GM23338 (cell line): Measurements from ENCODE around the gene CAPNS2. TPM values are rescaled to one million over a fixed set of nuclear protein-coding genes. Genes with fewer than 3 reads are reported as not detected.

Experiments used
- ATAC-seq: fragments of 200-7000 bp; cut with Tn5 transposase; 3 replicates; pipeline ENCODE4 v1.9.1; 2020
- DNase-seq: peaks from one replicate; pipeline ENCODE4 v3.0.0-alpha.2; 2015; ENCODE audit warnings: low spot score
- H2AFZ ChIP-seq: fragments of 200-600 bp; sonication (generic); 2 replicates; pipeline ENCODE4 v1.8.0; 2016; ENCODE audit warnings: antibody characterized with exemption, mild to moderate bottlenecking, moderate library complexity
- H3F3A ChIP-seq: fragments of 200-600 bp; sonication (generic); replicated peaks from 2 replicates; pipeline ENCODE4 v1.8.0; 2017; ENCODE audit warnings: antibody characterized with exemption, mixed run types, low read depth
- H3K27ac ChIP-seq: fragments of 200-600 bp; sonication (generic); 2 replicates; pipeline ENCODE4 v1.6.1; 2016; ENCODE audit warnings: low read depth
- H3K27me3 ChIP-seq: fragments of 200-600 bp; sonication (generic); 2 replicates; pipeline ENCODE4 v1.8.0; 2016; ENCODE audit warnings: mild to moderate bottlenecking, mixed run types, moderate library complexity; ENCODE audit not compliant: insufficient read depth
- H3K36me3 ChIP-seq: fragments of 200-600 bp; sonication (generic); 2 replicates; pipeline ENCODE4 v1.8.0; 2016; ENCODE audit warnings: mild to moderate bottlenecking; ENCODE audit not compliant: insufficient read depth
- H3K4me1 ChIP-seq: fragments of 200-600 bp; sonication (generic); 2 replicates; pipeline ENCODE4 v1.8.0; 2016; ENCODE audit warnings: mild to moderate bottlenecking, moderate library complexity; ENCODE audit not compliant: insufficient read depth
- H3K4me2 ChIP-seq: fragments of 200-600 bp; sonication (generic); 2 replicates; pipeline ENCODE4 v1.7.1; 2017; ENCODE audit warnings: mixed run types
- H3K4me3 ChIP-seq: fragments of 200-600 bp; sonication (generic); 2 replicates; pipeline ENCODE4 v1.6.1; 2016; ENCODE audit warnings: mixed run types
- H3K79me2 ChIP-seq: fragments of 200-600 bp; sonication (generic); replicated peaks from 2 replicates; pipeline ENCODE4 v1.8.0; 2017; ENCODE audit warnings: mild to moderate bottlenecking; ENCODE audit not compliant: insufficient read depth
- H3K9me2 ChIP-seq: fragments of 200-600 bp; sonication (generic); 2 replicates; pipeline ENCODE4 v1.8.0; 2017; ENCODE audit not compliant: insufficient read depth
- H4K20me1 ChIP-seq: fragments of 200-600 bp; sonication (generic); replicated peaks from 2 replicates; pipeline ENCODE4 v1.8.0; 2017; ENCODE audit warnings: mild to moderate bottlenecking; ENCODE audit not compliant: insufficient read depth
- H3K27ac Mint-ChIP-seq: 2 replicates; pipeline ENCODE4 v1.8.0; 2020; ENCODE audit warnings: inconsistent platforms, mild to moderate bottlenecking, moderate library complexity, mixed read lengths
- H3K27me3 Mint-ChIP-seq: 3 replicates; pipeline ENCODE4 v1.8.0; 2022; ENCODE audit warnings: low read depth, mild to moderate bottlenecking, moderate library complexity, mixed read lengths, inconsistent platforms; ENCODE audit not compliant: insufficient read depth, poor library complexity
- H3K36me3 Mint-ChIP-seq: 3 replicates; pipeline ENCODE4 v1.8.0; 2021; ENCODE audit warnings: low read depth, mild to moderate bottlenecking, inconsistent platforms, moderate library complexity, mixed read lengths
- H3K4me1 Mint-ChIP-seq: 3 replicates; pipeline ENCODE4 v1.8.0; 2020; ENCODE audit warnings: mild to moderate bottlenecking, inconsistent platforms, mixed read lengths
- H3K4me3 Mint-ChIP-seq: 3 replicates; pipeline ENCODE4 v1.8.0; 2021; ENCODE audit warnings: moderate library complexity, mild to moderate bottlenecking, inconsistent platforms, mixed read lengths
- H3K9me3 Mint-ChIP-seq: 3 replicates; pipeline ENCODE4 v1.8.0; 2020; ENCODE audit warnings: moderate library complexity, mild to moderate bottlenecking, inconsistent platforms, mixed read lengths
- CREB1 ChIP-seq: fragments of 250-450 bp; sonication (Bioruptor Pico); IDR thresholded peaks from 2 replicates; pipeline ENCODE4 v1.5.0; 2020; ENCODE audit warnings: low read depth, mild to moderate bottlenecking, moderate library complexity
- EZH2 ChIP-seq: fragments of 200-600 bp; sonication (generic); IDR thresholded peaks from one replicate; pipeline ENCODE4 v1.8.0; 2017; ENCODE audit warnings: antibody characterized with exemption, mild to moderate bottlenecking, low read depth; ENCODE audit not compliant: unreplicated experiment
- EZH2phosphoT487 ChIP-seq: fragments of 200-600 bp; sonication (generic); IDR thresholded peaks from one replicate; pipeline ENCODE4 v1.8.1; 2018; ENCODE audit warnings: antibody characterized with exemption; ENCODE audit not compliant: unreplicated experiment
- JUNB ChIP-seq: IDR thresholded peaks from one replicate; pipeline ENCODE4 v1.6.1; 2016; ENCODE audit warnings: antibody characterized with exemption; ENCODE audit not compliant: unreplicated experiment
- NANOG ChIP-seq: IDR thresholded peaks from 2 replicates; pipeline ENCODE4 v1.6.1; 2016; ENCODE audit warnings: antibody characterized with exemption, borderline replicate concordance
- POLR2AphosphoS5 ChIP-seq: IDR thresholded peaks from 2 replicates; pipeline ENCODE4 v1.6.1; 2016; ENCODE audit warnings: antibody characterized with exemption, low read depth
- STAT1 ChIP-seq: IDR thresholded peaks from one replicate; pipeline ENCODE4 v1.6.1; 2016; ENCODE audit warnings: antibody characterized with exemption; ENCODE audit not compliant: unreplicated experiment
- ZNF114 ChIP-seq: fragments of 250-450 bp; sonication (Bioruptor Pico); IDR thresholded peaks from 2 replicates; pipeline ENCODE4 v1.5.0; 2020; ENCODE audit warnings: mild to moderate bottlenecking, moderate library complexity
- ZNF331 ChIP-seq: fragments of 250-450 bp; sonication (Bioruptor Pico); IDR thresholded peaks from 2 replicates; pipeline ENCODE4 v1.5.0; 2020; ENCODE audit warnings: low read depth, mild to moderate bottlenecking, moderate library complexity
- polyA plus RNA-seq: library from polyadenylated mRNA; unstranded; fragments of >200 nt; fragmentation: Nextera tagmentation; extraction: Ambion mirVana; gene quantifications from 2 replicates; pipeline ENCODE4 v1.2.1, GENCODE V29; 2016
- total RNA-seq: library from RNA; depleted of rRNA; stranded (reverse); fragments of >200 nt; shearing (Covaris generic); gene quantifications from 2 replicates; pipeline ENCODE4 v1.2.3, GENCODE V29; 2014
- TF ChIP-seq, protein P1 (sequence below): fragments of 250-450 bp; sonication (Bioruptor Pico); IDR thresholded peaks from 2 replicates; pipeline ENCODE4 v1.5.0; 2020; ENCODE audit warnings: mild to moderate bottlenecking, moderate library complexity
- TF ChIP-seq, protein P2 (sequence below), 2 experiments: fragments of 200-600 bp in 1 of 2; sonication (generic) in 1 of 2; conservative IDR thresholded peaks; 2 replicates each; pipeline versions ENCODE4 v1.5.1 to v1.6.1; 2016 to 2017; ENCODE audit warnings: antibody characterized with exemption in 2 of 2, low read depth in 2 of 2, mild to moderate bottlenecking in 2 of 2, moderate library complexity in 1 of 2
- TF ChIP-seq, protein P3 (sequence below): IDR thresholded peaks from one replicate; pipeline ENCODE4 v1.6.1; 2018; ENCODE audit warnings: antibody characterized with exemption; ENCODE audit not compliant: unreplicated experiment
- TF ChIP-seq, protein P4 (sequence below): IDR thresholded peaks from 2 replicates; pipeline ENCODE4 v1.6.1; 2016; ENCODE audit warnings: antibody characterized with exemption

Gene CAPNS2
- total and polyA plus RNA-seq, 2 experiments from 2014 or later: 0.83 TPM; not detected in 1

DNA sequence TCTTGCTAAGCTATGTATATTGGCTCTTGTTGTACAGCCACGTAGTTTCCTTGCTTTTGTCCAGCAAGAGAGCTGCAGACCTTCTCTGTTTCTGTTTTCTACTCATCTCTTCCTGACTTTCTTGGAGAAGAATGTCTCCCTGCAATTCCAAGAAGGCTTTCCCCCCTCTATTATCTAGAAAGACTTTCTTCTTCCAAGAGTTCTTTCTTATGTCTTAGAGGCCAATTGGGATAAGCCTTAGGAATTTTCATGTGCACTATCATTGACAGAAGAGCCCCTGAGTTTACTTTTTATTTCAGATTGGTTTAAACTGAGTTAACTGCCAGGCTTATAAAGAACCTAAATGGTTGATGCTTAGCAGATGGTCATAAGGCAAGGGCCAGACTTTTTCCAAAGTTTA, 9.0 kb downstream of the CAPNS2 start:
- H3K4me1 Mint-ChIP-seq: peaks cover 2% of the 10 kb centered on the region; the same call in 1 of the 3 replicates

More for the DNA sequence above, 9.0 kb downstream of the CAPNS2 start:
- Mint-ChIP-seq H3K9me3 (no peaks in the 10 kb centered on the region), H3K4me3 (no peak overlapping the region), H3K27ac (no peak overlapping the region), H3K27me3 (no peaks in the 10 kb centered on the region), H3K36me3 (no peaks in the 10 kb centered on the region; the same call in 2 of the 3 replicates)
- TF ChIP-seq, protein P1, sequence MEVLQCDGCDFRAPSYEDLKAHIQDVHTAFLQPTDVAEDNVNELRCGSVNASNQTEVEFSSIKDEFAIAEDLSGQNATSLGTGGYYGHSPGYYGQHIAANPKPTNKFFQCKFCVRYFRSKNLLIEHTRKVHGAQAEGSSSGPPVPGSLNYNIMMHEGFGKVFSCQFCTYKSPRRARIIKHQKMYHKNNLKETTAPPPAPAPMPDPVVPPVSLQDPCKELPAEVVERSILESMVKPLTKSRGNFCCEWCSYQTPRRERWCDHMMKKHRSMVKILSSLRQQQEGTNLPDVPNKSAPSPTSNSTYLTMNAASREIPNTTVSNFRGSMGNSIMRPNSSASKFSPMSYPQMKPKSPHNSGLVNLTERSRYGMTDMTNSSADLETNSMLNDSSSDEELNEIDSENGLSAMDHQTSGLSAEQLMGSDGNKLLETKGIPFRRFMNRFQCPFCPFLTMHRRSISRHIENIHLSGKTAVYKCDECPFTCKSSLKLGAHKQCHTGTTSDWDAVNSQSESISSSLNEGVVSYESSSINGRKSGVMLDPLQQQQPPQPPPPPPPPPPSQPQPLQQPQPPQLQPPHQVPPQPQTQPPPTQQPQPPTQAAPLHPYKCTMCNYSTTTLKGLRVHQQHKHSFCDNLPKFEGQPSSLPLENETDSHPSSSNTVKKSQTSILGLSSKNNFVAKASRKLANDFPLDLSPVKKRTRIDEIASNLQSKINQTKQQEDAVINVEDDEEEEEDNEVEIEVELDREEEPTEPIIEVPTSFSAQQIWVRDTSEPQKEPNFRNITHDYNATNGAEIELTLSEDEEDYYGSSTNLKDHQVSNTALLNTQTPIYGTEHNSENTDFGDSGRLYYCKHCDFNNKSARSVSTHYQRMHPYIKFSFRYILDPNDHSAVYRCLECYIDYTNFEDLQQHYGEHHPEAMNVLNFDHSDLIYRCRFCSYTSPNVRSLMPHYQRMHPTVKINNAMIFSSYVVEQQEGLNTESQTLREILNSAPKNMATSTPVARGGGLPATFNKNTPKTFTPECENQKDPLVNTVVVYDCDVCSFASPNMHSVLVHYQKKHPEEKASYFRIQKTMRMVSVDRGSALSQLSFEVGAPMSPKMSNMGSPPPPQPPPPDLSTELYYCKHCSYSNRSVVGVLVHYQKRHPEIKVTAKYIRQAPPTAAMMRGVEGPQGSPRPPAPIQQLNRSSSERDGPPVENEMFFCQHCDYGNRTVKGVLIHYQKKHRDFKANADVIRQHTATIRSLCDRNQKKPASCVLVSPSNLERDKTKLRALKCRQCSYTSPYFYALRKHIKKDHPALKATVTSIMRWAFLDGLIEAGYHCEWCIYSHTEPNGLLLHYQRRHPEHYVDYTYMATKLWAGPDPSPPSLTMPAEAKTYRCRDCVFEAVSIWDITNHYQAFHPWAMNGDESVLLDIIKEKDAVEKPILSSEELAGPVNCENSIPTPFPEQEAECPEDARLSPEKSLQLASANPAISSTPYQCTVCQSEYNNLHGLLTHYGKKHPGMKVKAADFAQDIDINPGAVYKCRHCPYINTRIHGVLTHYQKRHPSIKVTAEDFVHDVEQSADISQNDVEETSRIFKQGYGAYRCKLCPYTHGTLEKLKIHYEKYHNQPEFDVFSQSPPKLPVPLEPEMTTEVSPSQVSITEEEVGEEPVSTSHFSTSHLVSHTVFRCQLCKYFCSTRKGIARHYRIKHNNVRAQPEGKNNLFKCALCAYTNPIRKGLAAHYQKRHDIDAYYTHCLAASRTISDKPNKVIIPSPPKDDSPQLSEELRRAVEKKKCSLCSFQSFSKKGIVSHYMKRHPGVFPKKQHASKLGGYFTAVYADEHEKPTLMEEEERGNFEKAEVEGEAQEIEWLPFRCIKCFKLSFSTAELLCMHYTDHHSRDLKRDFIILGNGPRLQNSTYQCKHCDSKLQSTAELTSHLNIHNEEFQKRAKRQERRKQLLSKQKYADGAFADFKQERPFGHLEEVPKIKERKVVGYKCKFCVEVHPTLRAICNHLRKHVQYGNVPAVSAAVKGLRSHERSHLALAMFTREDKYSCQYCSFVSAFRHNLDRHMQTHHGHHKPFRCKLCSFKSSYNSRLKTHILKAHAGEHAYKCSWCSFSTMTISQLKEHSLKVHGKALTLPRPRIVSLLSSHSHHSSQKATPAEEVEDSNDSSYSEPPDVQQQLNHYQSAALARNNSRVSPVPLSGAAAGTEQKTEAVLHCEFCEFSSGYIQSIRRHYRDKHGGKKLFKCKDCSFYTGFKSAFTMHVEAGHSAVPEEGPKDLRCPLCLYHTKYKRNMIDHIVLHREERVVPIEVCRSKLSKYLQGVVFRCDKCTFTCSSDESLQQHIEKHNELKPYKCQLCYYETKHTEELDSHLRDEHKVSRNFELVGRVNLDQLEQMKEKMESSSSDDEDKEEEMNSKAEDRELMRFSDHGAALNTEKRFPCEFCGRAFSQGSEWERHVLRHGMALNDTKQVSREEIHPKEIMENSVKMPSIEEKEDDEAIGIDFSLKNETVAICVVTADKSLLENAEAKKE (CRISPR knock-in tag): no peak
- no peak for TF ChIP-seq CREB1 (CRISPR knock-in tag)
- no peak for TF ChIP-seq STAT1
- TF ChIP-seq, protein P2, sequence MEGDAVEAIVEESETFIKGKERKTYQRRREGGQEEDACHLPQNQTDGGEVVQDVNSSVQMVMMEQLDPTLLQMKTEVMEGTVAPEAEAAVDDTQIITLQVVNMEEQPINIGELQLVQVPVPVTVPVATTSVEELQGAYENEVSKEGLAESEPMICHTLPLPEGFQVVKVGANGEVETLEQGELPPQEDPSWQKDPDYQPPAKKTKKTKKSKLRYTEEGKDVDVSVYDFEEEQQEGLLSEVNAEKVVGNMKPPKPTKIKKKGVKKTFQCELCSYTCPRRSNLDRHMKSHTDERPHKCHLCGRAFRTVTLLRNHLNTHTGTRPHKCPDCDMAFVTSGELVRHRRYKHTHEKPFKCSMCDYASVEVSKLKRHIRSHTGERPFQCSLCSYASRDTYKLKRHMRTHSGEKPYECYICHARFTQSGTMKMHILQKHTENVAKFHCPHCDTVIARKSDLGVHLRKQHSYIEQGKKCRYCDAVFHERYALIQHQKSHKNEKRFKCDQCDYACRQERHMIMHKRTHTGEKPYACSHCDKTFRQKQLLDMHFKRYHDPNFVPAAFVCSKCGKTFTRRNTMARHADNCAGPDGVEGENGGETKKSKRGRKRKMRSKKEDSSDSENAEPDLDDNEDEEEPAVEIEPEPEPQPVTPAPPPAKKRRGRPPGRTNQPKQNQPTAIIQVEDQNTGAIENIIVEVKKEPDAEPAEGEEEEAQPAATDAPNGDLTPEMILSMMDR (conservative IDR thresholded peaks at IDR 0.05; ENCODE audit: low read depth in 2 of 2): no peak
- no peak for TF ChIP-seq ZNF331
- TF ChIP-seq ZNF114 (CRISPR knock-in tag): no peak
- TF ChIP-seq EZH2phosphoT487: no peak
- no peak for TF ChIP-seq POLR2AphosphoS5
- TF ChIP-seq, protein P3, sequence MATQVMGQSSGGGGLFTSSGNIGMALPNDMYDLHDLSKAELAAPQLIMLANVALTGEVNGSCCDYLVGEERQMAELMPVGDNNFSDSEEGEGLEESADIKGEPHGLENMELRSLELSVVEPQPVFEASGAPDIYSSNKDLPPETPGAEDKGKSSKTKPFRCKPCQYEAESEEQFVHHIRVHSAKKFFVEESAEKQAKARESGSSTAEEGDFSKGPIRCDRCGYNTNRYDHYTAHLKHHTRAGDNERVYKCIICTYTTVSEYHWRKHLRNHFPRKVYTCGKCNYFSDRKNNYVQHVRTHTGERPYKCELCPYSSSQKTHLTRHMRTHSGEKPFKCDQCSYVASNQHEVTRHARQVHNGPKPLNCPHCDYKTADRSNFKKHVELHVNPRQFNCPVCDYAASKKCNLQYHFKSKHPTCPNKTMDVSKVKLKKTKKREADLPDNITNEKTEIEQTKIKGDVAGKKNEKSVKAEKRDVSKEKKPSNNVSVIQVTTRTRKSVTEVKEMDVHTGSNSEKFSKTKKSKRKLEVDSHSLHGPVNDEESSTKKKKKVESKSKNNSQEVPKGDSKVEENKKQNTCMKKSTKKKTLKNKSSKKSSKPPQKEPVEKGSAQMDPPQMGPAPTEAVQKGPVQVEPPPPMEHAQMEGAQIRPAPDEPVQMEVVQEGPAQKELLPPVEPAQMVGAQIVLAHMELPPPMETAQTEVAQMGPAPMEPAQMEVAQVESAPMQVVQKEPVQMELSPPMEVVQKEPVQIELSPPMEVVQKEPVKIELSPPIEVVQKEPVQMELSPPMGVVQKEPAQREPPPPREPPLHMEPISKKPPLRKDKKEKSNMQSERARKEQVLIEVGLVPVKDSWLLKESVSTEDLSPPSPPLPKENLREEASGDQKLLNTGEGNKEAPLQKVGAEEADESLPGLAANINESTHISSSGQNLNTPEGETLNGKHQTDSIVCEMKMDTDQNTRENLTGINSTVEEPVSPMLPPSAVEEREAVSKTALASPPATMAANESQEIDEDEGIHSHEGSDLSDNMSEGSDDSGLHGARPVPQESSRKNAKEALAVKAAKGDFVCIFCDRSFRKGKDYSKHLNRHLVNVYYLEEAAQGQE: no peak
- TF ChIP-seq EZH2: no peak
- no peak for TF ChIP-seq NANOG
- TF ChIP-seq JUNB: no peak
- TF ChIP-seq, protein P4, sequence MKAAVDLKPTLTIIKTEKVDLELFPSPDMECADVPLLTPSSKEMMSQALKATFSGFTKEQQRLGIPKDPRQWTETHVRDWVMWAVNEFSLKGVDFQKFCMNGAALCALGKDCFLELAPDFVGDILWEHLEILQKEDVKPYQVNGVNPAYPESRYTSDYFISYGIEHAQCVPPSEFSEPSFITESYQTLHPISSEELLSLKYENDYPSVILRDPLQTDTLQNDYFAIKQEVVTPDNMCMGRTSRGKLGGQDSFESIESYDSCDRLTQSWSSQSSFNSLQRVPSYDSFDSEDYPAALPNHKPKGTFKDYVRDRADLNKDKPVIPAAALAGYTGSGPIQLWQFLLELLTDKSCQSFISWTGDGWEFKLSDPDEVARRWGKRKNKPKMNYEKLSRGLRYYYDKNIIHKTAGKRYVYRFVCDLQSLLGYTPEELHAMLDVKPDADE: no peak
- no peak overlapping the region for H3K27ac ChIP-seq
- H3K4me1 ChIP-seq: no peaks in the 10 kb centered on the region
- no peaks in the 10 kb centered on the region for H4K20me1 ChIP-seq
- no peak overlapping the region for H3K4me3 ChIP-seq
- H3F3A ChIP-seq: no peaks in the 10 kb centered on the region
- H3K9me2 ChIP-seq: no peaks in the 10 kb centered on the region
- DNase-seq (no peak), ATAC-seq (no peak)
- H3K27me3 ChIP-seq: no peaks in the 10 kb centered on the region
- no peak overlapping the region for H2AFZ ChIP-seq
- H3K79me2 ChIP-seq: no peaks in the 10 kb centered on the region
- no peaks in the 10 kb centered on the region; the same call in 1 of the 2 replicates for H3K36me3 ChIP-seq
- H3K4me2 ChIP-seq: no peak overlapping the region
